Measurements from ENCODE around the gene TEAD1. TPM values are rescaled to one million over a fixed set of nuclear protein-coding genes. Genes with fewer than 3 reads are reported as not detected.

TEAD1 gene
- total RNA-seq, 6 donors from 2014 or later = 53.5 to 141 (median 80.2) TPM

DNA sequence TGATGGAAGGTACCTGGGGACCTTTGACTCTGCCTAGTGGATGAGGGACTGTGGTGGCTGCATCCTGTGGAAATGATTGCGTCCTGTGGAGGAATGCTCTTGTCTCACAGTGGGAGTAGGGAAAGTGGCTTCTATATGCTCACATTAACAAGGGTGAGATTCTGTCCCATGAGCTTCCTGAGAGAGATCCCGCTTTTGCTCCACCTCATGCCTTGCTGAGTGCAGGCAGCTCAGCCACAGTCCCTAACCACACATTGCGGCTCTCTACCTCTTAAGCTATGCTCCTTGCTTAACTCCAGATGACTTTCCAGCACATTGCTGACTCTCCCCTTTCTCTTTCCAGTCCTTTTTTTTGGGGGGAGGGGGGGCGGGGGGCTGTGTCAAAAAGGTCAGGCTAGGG lies 45.0 kb downstream of the TEAD1 start:
- no peak for TF ChIP-seq POLR2A (IDR thresholded peaks at IDR 0.05)
- TF ChIP-seq, protein P1, sequence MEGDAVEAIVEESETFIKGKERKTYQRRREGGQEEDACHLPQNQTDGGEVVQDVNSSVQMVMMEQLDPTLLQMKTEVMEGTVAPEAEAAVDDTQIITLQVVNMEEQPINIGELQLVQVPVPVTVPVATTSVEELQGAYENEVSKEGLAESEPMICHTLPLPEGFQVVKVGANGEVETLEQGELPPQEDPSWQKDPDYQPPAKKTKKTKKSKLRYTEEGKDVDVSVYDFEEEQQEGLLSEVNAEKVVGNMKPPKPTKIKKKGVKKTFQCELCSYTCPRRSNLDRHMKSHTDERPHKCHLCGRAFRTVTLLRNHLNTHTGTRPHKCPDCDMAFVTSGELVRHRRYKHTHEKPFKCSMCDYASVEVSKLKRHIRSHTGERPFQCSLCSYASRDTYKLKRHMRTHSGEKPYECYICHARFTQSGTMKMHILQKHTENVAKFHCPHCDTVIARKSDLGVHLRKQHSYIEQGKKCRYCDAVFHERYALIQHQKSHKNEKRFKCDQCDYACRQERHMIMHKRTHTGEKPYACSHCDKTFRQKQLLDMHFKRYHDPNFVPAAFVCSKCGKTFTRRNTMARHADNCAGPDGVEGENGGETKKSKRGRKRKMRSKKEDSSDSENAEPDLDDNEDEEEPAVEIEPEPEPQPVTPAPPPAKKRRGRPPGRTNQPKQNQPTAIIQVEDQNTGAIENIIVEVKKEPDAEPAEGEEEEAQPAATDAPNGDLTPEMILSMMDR (IDR thresholded peaks at IDR 0.05) = no peak
- no peak for TF ChIP-seq POLR2AphosphoS5 (IDR thresholded peaks at IDR 0.05)
- no peak for TF ChIP-seq EP300 (IDR thresholded peaks at IDR 0.05)
- H3K4me3 ChIP-seq = no peak overlapping the region
- DNase-seq (no peak), ATAC-seq (ENCODE audit: low FRiP score in 2 of 2) (no peak)
- peaks cover 27 to 44% (median 31%) of the 10 kb centered on the region in 4 donors for H3K4me1 ChIP-seq
- no peak overlapping the region for H3K27ac ChIP-seq
- H3K36me3 ChIP-seq = no peaks in the 10 kb centered on the region
- WGBS, 2 donors = 80 to 82% methylated on average over 4 of the region's 4 CpGs
- H3K9me3 ChIP-seq = no peaks in the 10 kb centered on the region
- no peaks in the 10 kb centered on the region for H3K27me3 ChIP-seq

DNA sequence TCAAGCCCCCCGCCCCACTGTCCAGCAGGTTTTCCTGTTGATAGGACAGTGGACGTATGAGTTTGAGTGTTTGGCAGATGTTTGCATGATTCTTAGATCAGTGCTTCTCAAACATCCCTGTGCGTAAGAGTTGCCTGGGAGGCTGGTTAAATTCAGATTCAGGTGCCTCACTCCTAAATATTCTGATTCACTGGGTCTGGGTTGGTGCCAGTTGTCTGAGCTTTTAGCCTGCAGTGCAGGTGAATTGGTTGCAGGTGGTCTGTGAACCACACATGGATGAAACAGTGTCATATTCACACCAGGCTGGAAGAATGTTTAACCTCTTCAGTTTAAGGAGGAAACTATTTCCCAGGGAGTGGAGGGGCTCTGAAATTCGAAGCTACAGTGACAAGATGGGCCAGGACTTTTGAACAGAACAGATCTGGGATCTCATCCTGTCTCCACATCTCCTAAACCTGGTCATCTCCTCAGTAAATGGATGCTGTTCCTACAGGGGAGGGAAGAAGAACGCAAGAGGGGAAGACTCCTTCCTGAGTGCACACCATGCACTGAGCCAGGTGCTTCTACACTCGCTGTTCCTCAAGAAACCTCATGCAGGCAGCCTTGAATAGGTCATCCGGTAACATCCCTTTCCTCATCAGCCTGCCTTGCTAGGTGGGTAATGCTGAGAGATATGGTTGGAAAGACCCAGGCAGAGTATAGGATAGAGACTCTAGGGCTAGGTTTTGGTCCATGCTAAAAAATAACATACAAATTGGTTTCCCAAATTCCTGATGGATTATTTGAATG lies 47.8 kb downstream of the TEAD1 start:
- Histone ChIP-seq H3K36me3 (no peaks in the 10 kb centered on the region), H3K9me3 (no peaks in the 10 kb centered on the region), H3K27ac (no peak overlapping the region), H3K27me3 (no peaks in the 10 kb centered on the region), H3K4me3 (no peak overlapping the region), H3K4me1 (peaks cover 27 to 38% (median 31%) of the 10 kb centered on the region in 4 donors)
- DNase-seq (no peak), ATAC-seq (ENCODE audit: low FRiP score in 2 of 2) (no peak)
- TF ChIP-seq POLR2A (IDR thresholded peaks at IDR 0.05) = no peak
- TF ChIP-seq POLR2AphosphoS5 (IDR thresholded peaks at IDR 0.05) = no peak
- no peak for TF ChIP-seq EP300 (IDR thresholded peaks at IDR 0.05)
- TF ChIP-seq, protein P1 (IDR thresholded peaks at IDR 0.05) = no peak
- 67 to 68% methylated on average over 7 of the region's 7 CpGs for WGBS, 2 donors

DNA sequence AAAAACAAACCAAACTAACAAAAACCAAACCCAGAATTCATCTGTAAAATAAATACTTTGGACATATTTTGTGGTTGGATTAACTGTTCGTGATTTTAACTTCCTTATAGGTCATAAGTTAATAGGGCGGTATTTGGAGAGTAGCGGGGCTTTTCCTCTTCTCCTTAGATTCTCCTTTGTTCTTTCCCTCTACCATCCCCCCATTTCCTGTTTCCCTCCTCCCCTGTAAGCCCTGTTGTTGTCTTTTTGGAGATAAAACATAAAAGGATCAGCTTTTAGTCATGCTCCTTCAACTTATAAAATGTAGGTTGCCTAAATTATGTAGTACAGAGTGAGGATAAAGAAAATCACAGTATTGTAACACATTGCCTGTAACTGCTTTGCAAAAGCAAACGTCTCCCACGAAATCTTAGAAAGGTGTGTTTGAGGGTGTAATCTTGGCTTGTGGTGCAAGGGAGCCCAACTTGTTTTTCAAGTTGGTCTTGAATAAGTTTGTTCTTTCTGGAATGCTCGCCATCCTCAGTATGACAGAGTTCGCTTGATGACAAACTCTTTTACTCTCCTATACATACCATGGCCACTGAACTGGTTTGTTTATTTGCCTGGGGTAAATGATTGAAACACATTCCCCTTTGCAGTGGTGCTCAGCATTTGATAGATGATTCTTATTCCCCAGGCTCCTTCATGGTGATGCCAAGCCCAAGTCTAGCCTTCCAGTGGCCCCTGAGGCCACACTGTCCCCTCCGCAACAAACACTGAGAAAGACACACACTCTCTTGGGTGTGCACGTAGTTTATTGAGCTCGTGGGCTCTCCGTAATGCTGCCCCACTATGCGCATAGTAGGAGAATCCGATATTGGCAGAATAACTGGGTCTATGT lies 49.4 kb downstream of the TEAD1 start:
- ATAC-seq (ENCODE audit: low FRiP score in 2 of 2) (peak; percentile 32 to 80), DNase-seq (peak in 1 of 2 donors; percentile 45)
- H3K4me1 ChIP-seq = peaks cover 29 to 45% (median 34%) of the 10 kb centered on the region in 4 donors
- no peak for TF ChIP-seq EP300 (IDR thresholded peaks at IDR 0.05)
- TF ChIP-seq, protein P1 (IDR thresholded peaks at IDR 0.05) = no peak
- TF ChIP-seq POLR2AphosphoS5 (IDR thresholded peaks at IDR 0.05) = peak in 1 of 2 donors; percentile 16
- peak overlapping the region; percentile 59 to 75 (median 62) for H3K27ac ChIP-seq
- no peaks in the 10 kb centered on the region for H3K27me3 ChIP-seq
- 52 to 55% methylated on average over 13 of the region's 13 CpGs for WGBS, 2 donors
- H3K9me3 ChIP-seq = no peaks in the 10 kb centered on the region
- no peak overlapping the region for H3K4me3 ChIP-seq
- no peaks in the 10 kb centered on the region for H3K36me3 ChIP-seq

DNA sequence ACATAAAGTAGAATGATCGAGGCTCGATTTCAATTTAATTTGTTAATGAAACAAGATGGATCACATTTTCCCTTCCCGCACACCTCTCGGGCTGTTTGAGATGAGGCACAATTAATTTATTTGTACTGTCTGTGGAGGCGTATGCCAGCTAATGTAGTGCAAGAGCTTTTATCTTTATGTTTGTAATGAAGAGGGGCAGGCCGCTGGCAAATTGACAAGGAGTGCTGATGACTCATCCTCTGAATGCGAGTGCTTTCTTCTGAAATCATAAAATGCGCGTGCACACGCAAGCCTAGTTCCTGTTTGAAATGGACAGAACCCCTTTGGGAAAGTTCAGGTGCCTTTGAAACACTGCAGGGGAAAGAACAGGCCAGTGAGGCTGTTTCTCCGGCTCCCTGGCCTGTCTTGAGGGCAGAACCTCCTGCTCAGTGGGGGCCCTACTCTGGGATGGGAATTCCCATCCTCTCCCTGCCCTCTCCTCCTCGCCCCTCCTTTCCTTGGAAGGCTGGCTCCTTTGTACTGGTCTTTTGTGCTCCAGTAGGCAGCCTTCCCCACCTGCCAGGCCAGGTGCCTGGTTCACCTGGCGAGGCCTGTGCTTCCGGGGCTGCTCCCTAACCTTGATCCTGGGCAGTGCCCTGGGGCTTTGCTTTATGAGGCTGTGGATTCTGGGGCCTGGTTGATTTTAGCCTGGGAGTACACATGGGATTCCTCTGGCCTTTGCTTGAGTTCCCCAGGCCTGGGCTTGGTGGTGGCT lies 50.3 kb downstream of the TEAD1 start:
- Histone ChIP-seq H3K4me3 (no peak overlapping the region), H3K27me3 (no peaks in the 10 kb centered on the region), H3K4me1 (peaks cover 29 to 45% (median 33%) of the 10 kb centered on the region in 4 donors), H3K27ac (peak overlapping the region; percentile 59 to 75 (median 62)), H3K9me3 (no peaks in the 10 kb centered on the region), H3K36me3 (no peaks in the 10 kb centered on the region)
- ATAC-seq (ENCODE audit: low FRiP score in 2 of 2) (peak; percentile 7 to 47), DNase-seq (peak; percentile 24 to 71)
- WGBS, 2 donors = 64 to 65% methylated on average over 14 of the region's 14 CpGs
- TF ChIP-seq, protein P1 (IDR thresholded peaks at IDR 0.05) = no peak
- TF ChIP-seq POLR2AphosphoS5 (IDR thresholded peaks at IDR 0.05) = no peak
- no peak for TF ChIP-seq POLR2A (IDR thresholded peaks at IDR 0.05)
- no peak for TF ChIP-seq EP300 (IDR thresholded peaks at IDR 0.05)
